ENCODE data around the gene MUCL3.
"Not testable (repeated sequence)": the region's sequence is repeated elsewhere in the genome, so short reads cannot be mapped to it uniquely, and the experiment has no call there.

The MUCL3 gene

GRCh38 chr6:30910473-30910872, 30.3 kb upstream of the MUCL3 start:
- DNase-seq (ENCODE audit: low spot score): not testable (repeated sequence)

- peak; percentile 73 for DNase-seq (ENCODE audit: low spot score)
These were observed 27.8 kb upstream of the MUCL3 start for GRCh38 chr6:30912746-30913520.

- no peak for DNase-seq (ENCODE audit: low spot score)
These were observed 27.1 kb upstream of the MUCL3 start for GRCh38 chr6:30913721-30914075.

GRCh38 chr6:30914076-30914853, 26.5 kb upstream of the MUCL3 start, which contains the start of gene VARS2:
TSS of gene VARS2 (plus strand) at chr6:30914238. CDS start at chr6:30914837, 599 bp downstream.
- peak; percentile 94 for DNase-seq (ENCODE audit: low spot score)

- DNase-seq (ENCODE audit: low spot score): no peak
These were observed 25.8 kb upstream of the MUCL3 start for GRCh38 chr6:30914854-30915590.

- peak; percentile 81 for DNase-seq (ENCODE audit: low spot score)
These were observed 25.2 kb upstream of the MUCL3 start for GRCh38 chr6:30915591-30915946.

- DNase-seq (ENCODE audit: low spot score): no peak
These were observed 23.7 kb upstream of the MUCL3 start for GRCh38 chr6:30917041-30917440.

- DNase-seq (ENCODE audit: low spot score): no peak
These were observed 23.3 kb upstream of the MUCL3 start for GRCh38 chr6:30917487-30917886.

- DNase-seq (ENCODE audit: low spot score): no peak
These were observed 22.1 kb upstream of the MUCL3 start for GRCh38 chr6:30918670-30919069.

GRCh38 chr6:30922447-30922852, 18.3 kb upstream of the MUCL3 start:
- DNase-seq (ENCODE audit: low spot score): no peak

- DNase-seq (ENCODE audit: low spot score): not testable (repeated sequence)
These were observed 16.6 kb upstream of the MUCL3 start for GRCh38 chr6:30924040-30924627.

- no peak for DNase-seq (ENCODE audit: low spot score)
These were observed 14.1 kb upstream of the MUCL3 start for GRCh38 chr6:30926644-30927043.

- not testable (repeated sequence) for DNase-seq (ENCODE audit: low spot score)
These were observed 13.7 kb upstream of the MUCL3 start for GRCh38 chr6:30927080-30927479.

- no peak for DNase-seq (ENCODE audit: low spot score)
These were observed 12.1 kb upstream of the MUCL3 start for GRCh38 chr6:30928677-30929076.

GRCh38 chr6:30930506-30930905, 10.3 kb upstream of the MUCL3 start:
- DNase-seq (ENCODE audit: low spot score): no peak

- DNase-seq (ENCODE audit: low spot score): no peak
These were observed 9.5 kb upstream of the MUCL3 start for GRCh38 chr6:30931272-30931671.

- DNase-seq (ENCODE audit: low spot score): no peak
These were observed 8.7 kb upstream of the MUCL3 start, which contains the start of gene SFTA2 for GRCh38 chr6:30931969-30932645. TSS of gene SFTA2 (minus strand) at chr6:30932170. CDS start at chr6:30932096, 74 bp downstream.

GRCh38 chr6:30932665-30933365, 8.0 kb upstream of the MUCL3 start:
- no peak for DNase-seq (ENCODE audit: low spot score)

GRCh38 chr6:30935018-30935417, 5.8 kb upstream of the MUCL3 start:
- no peak for DNase-seq (ENCODE audit: low spot score)

- DNase-seq (ENCODE audit: low spot score): no peak
These were observed 3.5 kb upstream of the MUCL3 start for GRCh38 chr6:30937265-30937664.

- DNase-seq (ENCODE audit: low spot score): no peak
These were observed 2.0 kb upstream of the MUCL3 start for GRCh38 chr6:30938730-30939129.
